ENCODE data around the gene SMU1. TPM values are rescaled to one million over a fixed set of nuclear protein-coding genes. Genes with fewer than 3 reads are reported as not detected.

Gene SMU1
- total and polyA plus RNA-seq, 12 donors = 6.9 to 28.3 (median 21.5) TPM

DNA sequence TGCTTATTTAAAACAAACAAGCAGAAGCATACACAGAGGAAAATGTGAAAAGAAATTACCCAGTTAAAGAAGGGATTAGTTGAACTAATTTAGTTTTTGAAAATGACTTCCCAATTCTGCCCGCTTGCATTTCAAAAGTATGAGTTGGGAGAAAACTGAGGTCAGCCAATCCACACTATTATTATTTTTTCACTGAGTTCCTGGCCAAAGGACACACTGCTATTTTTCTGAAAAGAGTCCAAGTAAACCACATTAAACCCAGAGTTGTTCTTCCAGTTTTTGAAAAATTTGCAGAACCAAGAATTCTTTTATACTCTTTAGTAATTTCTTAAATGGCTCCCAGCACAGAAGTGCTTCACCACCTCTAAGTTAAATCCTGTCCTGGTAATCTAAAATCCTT lies 7.5 kb downstream of the SMU1 start:
- no peaks in the 10 kb centered on the region for H3K27me3 ChIP-seq
- H3K9me3 ChIP-seq (replicated peaks in 1 of 3) = no peaks in the 10 kb centered on the region
- 59 to 84% (median 67%) methylated on average over 1 of the region's 1 CpG for WGBS, 4 donors
- no peak overlapping the region for H3K4me3 ChIP-seq
- peaks cover 3 to 85% of the 10 kb centered on the region in 2 donors for H3K36me3 ChIP-seq (replicated peaks in 1 of 2)
- DNase-seq = no peak
- intact Hi-C loops (cut with DNase I) = no loop called here
- H3K27ac ChIP-seq = peak overlapping the region in 1 of 5 donors; percentile 21
- peaks cover 0 to 25% of the 10 kb centered on the region in 2 donors for H3K4me1 ChIP-seq (replicated peaks in 1 of 2)
- TF ChIP-seq, protein P1, sequence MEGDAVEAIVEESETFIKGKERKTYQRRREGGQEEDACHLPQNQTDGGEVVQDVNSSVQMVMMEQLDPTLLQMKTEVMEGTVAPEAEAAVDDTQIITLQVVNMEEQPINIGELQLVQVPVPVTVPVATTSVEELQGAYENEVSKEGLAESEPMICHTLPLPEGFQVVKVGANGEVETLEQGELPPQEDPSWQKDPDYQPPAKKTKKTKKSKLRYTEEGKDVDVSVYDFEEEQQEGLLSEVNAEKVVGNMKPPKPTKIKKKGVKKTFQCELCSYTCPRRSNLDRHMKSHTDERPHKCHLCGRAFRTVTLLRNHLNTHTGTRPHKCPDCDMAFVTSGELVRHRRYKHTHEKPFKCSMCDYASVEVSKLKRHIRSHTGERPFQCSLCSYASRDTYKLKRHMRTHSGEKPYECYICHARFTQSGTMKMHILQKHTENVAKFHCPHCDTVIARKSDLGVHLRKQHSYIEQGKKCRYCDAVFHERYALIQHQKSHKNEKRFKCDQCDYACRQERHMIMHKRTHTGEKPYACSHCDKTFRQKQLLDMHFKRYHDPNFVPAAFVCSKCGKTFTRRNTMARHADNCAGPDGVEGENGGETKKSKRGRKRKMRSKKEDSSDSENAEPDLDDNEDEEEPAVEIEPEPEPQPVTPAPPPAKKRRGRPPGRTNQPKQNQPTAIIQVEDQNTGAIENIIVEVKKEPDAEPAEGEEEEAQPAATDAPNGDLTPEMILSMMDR (IDR thresholded peaks at IDR 0.05) = no peak
- TF ChIP-seq POLR2A (IDR thresholded peaks at IDR 0.05) = no peak

DNA sequence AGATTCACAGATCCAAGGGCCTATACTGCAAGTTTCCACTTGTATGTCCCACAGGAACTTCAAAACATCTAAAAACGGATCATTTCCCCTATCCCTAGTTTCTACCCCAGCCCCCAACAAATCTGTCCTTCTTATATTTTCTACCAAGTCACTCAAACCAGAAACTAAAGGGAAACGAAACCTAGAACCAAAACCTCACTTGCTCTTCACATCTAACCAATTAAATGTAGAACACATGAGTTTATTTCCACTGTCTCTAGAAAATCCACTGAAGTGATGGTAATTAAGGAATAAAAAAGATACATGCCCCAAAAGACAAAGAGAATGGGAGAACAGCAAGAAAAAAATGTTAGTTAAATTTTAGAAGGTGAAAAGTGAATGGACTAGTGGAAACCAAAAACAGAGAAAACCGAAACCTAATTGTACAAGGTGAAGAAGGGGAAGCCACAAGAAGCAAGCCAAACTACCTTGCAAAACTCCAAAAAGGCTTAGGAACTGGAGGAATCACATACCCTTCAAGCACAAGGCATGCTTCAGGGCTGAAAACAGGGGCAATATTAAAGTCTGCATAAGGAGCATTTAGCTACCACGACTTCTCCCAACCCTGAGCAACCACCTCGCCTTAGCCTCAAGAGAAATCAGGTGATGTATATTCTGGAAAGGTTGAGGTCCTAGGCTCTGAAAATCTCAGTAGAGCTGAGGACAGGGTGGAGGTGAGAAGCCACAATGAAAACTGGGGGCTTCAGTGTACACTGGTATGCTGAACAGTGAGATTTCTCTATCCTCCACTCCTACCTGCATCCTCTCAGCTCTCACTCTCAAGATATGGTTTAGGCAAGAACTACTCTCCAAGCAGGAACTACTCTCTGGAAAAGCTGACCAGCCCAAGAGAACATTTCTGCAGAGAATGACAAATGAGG lies 11.1 kb downstream of the SMU1 start:
- 79 to 84% (median 82%) methylated on average over 5 of the region's 5 CpGs for WGBS, 4 donors
- no peaks in the 10 kb centered on the region for H3K9me3 ChIP-seq (replicated peaks in 1 of 3)
- H3K27me3 ChIP-seq = no peaks in the 10 kb centered on the region
- no peak for DNase-seq
- H3K27ac ChIP-seq = no peak overlapping the region
- intact Hi-C loops (cut with DNase I) = no loop called here
- peaks cover 0 to 17% of the 10 kb centered on the region in 2 donors for H3K4me1 ChIP-seq (replicated peaks in 1 of 2)
- H3K4me3 ChIP-seq = no peak overlapping the region
- TF ChIP-seq, protein P1 (IDR thresholded peaks at IDR 0.05) = no peak
- TF ChIP-seq POLR2A (IDR thresholded peaks at IDR 0.05) = no peak
- H3K36me3 ChIP-seq (replicated peaks in 1 of 2) = peaks cover 3 to 88% of the 10 kb centered on the region in 2 donors

DNA sequence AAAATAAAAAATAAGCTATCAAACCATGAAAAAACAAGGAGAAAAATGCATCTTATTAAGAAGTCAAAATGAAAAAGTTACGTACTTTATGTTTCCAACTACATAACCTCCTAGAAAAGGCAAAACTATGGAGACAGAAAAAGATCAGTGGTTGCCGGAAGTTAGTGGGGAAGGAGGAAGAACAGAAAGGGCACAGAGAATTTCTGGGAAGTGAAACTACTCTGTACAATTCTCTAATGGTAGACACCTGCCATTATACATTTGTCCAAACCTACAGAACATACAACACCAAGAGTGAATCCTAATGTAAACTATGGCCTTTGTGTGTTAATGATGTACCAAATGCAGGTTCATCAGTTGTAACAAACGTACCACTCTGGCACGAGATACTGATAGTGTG lies 25.3 kb downstream of the SMU1 start:
- no peak for DNase-seq
- no peaks in the 10 kb centered on the region for H3K4me1 ChIP-seq (replicated peaks in 1 of 2)
- peaks cover 0 to 86% of the 10 kb centered on the region in 2 donors for H3K36me3 ChIP-seq (replicated peaks in 1 of 2)
- no peaks in the 10 kb centered on the region for H3K9me3 ChIP-seq (replicated peaks in 1 of 3)
- 85 to 92% (median 90%) methylated on average over 4 of the region's 4 CpGs for WGBS, 4 donors
- H3K4me3 ChIP-seq = no peak overlapping the region
- intact Hi-C loops (cut with DNase I) = no loop called here
- TF ChIP-seq POLR2A (IDR thresholded peaks at IDR 0.05) = no peak
- TF ChIP-seq, protein P1 (IDR thresholded peaks at IDR 0.05) = no peak
- no peak overlapping the region for H3K27ac ChIP-seq
- H3K27me3 ChIP-seq = no peaks in the 10 kb centered on the region

DNA sequence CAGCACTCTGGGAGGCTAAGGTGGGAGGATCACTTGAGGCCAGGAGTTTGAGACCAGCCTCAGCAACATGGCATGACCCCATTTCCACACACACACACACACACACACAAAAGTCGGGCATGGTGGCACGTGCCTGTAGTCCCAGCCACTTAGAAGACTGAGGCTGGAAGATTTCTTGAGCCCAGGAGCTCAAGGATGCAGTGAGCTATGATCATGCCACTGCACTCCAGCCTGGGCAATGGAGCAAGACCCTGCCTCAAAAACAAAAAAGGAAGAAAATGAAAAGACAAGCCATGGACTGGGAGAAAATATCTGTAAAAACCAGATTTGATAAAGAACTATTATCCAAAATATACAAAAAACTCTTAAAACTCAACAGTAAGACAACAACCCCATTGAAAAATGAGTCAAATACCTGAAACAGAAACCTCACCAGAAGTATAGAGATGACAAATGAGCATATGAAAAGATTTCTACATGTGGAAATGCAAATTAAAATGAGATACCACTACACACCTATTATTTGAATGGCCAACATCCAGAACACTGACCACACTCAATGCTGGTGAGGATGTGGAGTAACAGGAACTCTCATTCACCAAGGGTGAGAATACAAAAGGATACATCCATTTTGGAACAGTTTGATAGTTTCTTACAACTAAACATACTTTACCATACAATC lies 26.7 kb downstream of the SMU1 start:
- DNase-seq = no peak
- Histone ChIP-seq H3K27me3 (no peaks in the 10 kb centered on the region), H3K4me3 (no peak overlapping the region), H3K36me3 (replicated peaks in 1 of 2) (peaks cover 0 to 77% of the 10 kb centered on the region in 2 donors), H3K27ac (no peak overlapping the region), H3K4me1 (replicated peaks in 1 of 2) (peaks cover 0 to 2% of the 10 kb centered on the region in 2 donors), H3K9me3 (replicated peaks in 1 of 3) (no peaks in the 10 kb centered on the region)
- TF ChIP-seq, protein P1 (IDR thresholded peaks at IDR 0.05) = no peak
- TF ChIP-seq POLR2A (IDR thresholded peaks at IDR 0.05) = no peak
- intact Hi-C loops (cut with DNase I) = no loop called here
- 91 to 97% (median 95%) methylated on average over 2 of the region's 2 CpGs for WGBS, 4 donors

Measured in adrenal gland (tissue), 12 donors.